HG02973 (cell line): Measurements from ENCODE around the gene OTOA.
"Not testable (repeated sequence)": the region's sequence is repeated elsewhere in the genome, so short reads cannot be mapped to it uniquely, and the experiment has no call there.

ENCODE experiments used
- ATAC-seq: cut with Tn5 transposase; IDR thresholded peaks from one replicate; pipeline ENCODE4 v1.9.1; 2021; ENCODE audit warnings: moderate library complexity; ENCODE audit not compliant: unreplicated experiment

The OTOA gene

GRCh38 chr16:21667575-21667974, 3.8 kb downstream of the OTOA start:
- ATAC-seq: no peak

DNA sequence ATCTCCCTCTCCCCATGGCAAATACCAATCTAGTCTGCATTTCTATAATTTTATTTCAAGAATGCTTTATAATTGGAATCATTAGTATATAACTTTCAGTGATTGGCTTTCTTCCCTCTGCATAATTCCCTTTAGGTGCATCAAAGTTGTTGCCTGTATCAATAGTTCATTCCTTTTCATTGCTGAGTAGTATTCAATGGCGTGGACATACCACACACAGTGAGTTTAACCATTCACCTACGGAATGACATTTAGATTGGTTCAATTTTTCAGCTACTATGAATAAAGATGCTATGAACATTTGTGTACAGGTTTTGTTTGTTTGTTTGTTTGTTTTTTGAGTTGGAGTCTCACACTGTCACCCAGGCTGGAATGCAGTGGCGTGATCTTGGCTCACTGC, 9.7 kb downstream of the OTOA start:
- ATAC-seq: no peak

DNA sequence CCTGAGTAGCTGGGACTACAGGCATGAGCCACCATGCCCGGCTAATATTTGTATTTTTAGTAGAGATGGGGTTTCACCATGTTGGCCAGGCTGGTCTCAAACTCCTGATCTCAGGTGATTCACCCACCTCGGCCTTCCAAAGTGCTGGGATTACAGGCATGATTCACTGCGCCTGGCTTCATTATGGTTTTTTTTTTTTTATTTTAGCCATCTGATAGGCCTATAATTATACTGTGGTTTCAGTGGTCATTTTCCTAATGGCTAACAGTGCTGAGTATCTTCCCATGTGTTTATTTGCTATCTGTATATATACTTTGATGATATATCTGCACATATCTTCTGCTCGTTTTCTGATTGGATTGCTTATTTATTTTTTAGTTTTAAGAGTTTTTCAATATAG, 10.7 kb downstream of the OTOA start:
- ATAC-seq: not testable (repeated sequence)

DNA sequence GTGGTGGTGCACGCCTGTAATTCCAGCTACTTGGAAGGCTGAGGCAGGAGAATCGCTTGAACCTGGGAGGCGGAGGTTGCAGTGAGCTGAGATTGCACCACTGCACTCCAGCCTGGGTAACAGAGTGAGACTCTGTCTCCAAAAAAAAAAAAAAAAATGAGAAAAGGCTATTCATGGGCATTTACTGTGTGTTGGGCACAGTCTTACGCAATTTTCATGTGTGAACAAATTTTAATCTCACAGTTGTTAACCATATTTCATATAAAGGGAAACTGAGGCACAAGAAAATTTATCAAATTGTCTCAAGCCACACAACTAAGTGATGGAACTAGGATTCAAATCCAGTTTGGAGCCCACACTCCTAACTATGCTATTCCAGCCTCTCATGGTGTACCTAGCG, 16.9 kb downstream of the OTOA start:
- not testable (repeated sequence) for ATAC-seq

GRCh38 chr16:21683184-21683583, 19.4 kb downstream of the OTOA start:
- ATAC-seq: no peak

DNA sequence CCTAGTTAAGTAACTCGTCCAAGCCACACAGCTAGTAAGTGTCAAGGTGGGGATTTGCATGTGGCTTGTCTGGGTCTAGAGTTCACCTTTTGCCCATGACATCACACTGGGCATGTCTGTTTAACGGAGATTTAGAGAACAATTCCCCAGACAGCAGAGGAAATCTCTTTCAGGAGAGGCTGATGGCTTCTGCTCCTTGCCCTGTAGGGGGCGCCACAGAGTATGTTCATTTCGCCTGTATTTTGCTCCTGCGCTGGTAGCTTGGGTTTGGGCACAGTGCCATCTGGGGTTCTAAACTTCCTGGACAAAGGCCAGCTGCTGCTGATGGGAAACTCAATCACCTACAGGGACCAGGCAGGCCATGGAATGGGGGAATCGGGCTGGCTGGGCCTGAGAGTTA, 20.4 kb downstream of the OTOA start:
- ATAC-seq: no peak

DNA sequence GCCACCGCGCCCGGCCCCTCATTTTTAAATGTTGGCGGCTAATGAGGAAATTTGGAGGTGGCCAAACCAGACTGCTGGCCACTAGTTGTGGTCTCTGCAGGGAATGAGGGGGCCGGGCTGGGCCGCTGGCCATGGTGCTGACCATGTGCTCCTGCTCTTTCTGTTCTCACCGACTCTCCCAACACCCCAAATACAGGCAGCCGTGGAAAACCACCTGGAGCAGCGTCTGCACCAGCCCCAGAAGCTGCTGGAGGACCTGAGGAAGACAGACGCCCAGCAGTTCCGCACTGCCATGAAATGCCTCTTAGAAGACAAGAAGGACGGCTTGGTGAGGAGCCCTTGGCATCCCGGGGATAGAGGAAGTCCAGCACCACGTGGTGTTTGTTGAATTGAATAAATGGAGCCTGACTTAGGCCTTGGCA, 21.3 kb downstream of the OTOA start:
- no peak for ATAC-seq

GRCh38 chr16:21689107-21689506, 25.3 kb downstream of the OTOA start:
- no peak for ATAC-seq

DNA sequence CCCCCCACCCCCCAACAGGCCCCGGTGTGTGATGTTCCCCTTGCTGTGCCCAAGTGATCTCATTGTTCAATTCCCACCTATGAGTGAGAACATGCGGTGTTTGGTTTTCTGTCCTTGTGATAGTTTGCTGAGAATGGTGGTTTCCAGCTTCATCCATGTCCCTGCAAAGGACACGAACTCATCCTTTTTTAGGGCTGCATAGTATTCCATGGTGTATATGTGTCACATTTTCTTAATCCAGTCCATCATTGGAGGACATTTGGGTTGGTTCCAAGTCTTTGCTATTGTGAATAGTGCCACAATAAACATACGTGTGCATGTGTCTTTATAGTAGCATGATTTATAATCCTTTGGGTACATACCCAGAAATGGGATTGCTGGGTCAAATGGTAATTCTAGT, 27.2 kb downstream of the OTOA start:
- ATAC-seq: not testable (repeated sequence)

DNA sequence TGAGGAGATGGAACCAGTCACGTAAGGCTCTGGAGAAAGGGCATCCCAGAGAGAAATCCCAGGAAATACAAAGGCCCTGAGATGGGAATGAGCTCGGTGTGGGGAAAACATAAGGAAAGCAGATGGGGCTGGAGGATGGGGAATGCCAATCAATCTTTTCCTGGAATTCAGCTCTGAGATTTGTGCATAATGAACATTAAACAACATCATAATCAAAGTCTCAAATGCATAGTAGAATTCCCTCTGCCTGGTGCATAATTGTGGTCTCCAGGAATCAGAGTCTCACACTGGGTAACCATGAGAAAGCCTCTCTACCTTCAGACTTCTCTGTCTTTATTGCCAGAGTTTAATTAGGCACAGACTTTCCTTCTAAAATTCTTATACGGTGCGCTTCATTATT, 30.8 kb downstream of the OTOA start:
- ATAC-seq: no peak

GRCh38 chr16:21697032-21697431, 33.3 kb downstream of the OTOA start:
- ATAC-seq: no peak

DNA sequence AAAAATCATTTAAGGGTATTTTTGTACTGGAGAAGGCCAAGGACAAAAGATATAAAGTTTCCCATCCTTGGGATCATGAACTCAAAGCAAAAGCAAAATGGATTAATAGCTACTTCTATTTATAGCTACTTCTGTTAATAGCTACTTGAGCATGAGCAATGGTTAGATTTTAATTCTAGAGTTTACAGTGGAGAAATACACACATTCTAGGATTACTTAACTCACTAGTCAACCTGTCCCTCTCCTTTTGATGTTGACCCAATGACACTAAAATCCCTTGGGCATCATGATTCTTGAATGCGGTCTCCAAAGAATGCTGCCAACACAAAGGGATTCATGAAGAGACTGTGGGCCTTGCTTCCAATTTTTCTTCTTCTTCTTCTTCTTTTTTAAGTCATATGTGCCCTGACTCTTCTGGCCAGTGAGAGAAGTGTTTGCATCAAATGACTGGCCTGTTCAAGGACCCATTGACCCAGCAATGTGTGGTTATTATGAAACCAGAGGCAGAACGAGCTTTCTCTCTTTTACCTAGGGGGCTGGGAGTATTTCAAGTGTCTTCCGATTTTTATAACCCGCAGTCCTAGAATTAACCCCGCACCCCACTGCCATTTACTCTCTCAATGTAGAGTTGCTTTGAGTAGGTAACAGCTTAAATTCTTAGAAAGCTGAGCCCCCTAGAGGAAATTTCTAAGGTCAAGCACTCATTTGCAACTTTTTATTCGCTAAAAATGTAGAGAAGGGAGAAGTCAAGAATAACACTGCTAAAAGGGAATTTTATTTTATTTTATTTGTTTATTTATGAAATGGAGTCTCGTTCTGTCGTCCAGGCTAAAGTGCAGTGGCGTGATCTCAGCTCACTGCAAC, 34.6 kb downstream of the OTOA start:
- ATAC-seq: no peak

- ATAC-seq: no peak
Observed at GRCh38 chr16:21701271-21701670, 37.5 kb downstream of the OTOA start.

DNA sequence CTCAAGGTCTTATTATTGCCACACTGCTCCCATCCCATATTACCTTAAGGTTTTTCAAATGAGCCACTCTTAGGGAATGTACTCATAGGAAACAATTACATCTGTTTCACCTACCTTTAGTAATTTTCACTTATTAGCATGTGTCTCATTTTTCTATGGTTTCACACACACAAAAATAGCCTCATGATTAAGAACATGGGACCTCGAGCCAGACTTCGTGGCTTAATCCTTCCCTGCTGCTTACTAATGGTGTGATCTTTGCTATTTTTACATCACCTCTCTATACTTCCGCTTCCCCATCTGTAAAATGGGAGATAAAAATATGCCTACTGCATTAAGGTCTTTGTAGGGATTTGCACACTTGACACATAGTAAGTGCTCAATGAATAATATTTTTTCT, 38.5 kb downstream of the OTOA start:
- ATAC-seq: no peak

GRCh38 chr16:21703156-21703555, 39.4 kb downstream of the OTOA start:
- ATAC-seq: no peak

DNA sequence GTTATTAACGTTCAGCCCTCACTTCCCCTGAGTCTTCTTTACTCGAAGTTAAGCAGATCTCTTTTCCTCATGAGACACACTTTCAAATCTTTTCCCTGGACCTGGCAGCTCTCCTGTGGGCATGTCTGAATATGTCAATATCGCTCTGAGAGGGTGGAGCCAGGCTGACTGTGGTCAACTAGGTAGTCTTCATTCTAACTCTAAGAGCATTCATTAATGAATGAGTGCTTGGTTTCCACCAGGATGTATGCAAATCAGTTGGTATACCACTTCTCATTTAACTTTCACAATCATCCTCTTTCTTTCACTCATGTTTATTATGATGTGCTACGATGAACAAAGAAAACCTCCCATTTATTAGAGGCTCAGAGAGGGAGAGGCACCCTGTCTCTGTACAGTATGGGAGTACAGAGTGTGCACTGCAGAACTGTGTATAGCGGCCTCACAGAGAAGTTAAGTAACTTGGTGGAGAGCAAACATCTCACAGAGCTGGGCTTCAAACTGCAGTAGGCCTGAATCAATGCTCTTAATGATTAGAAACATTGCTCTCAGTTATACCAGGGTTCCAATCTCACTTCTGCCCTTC, 39.9 kb downstream of the OTOA start:
- ATAC-seq: peak; percentile 53

- no peak for ATAC-seq
Observed at GRCh38 chr16:21704266-21704665, 40.5 kb downstream of the OTOA start.

- no peak for ATAC-seq
Observed at GRCh38 chr16:21704733-21705132, 41.0 kb downstream of the OTOA start.

- ATAC-seq: no peak
Observed at GRCh38 chr16:21708533-21709115, 44.9 kb downstream of the OTOA start.

DNA sequence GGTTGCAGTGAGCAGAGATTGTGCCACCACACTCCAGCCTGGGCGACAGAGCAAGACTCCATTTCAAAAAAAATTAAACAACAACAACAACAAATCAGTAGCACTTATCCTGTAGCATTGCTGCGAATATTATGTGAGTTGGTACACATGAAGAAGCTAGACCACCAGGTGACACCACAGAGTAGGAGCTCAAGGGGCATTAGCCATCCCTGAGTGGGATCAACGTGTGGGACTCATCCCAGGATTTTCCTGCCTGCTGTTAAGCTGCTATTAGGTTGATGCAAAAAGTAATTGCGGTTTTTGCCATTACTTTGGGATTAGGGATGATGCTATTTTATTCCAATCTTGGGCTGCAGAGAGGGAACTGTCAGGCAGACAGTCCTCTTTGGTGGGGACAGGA, 47.2 kb downstream of the OTOA start:
- ATAC-seq: no peak

- ATAC-seq: no peak
Observed at GRCh38 chr16:21713549-21714368, 50.0 kb downstream of the OTOA start.

- ATAC-seq: not testable (repeated sequence)
Observed at GRCh38 chr16:21714369-21714618, 50.5 kb downstream of the OTOA start.
